A673 (cell line): ENCODE data around the gene OARD1. TPM values are rescaled to one million over a fixed set of nuclear protein-coding genes. Genes with fewer than 3 reads are reported as not detected.

ENCODE experiments used
- BruUV-seq: library from RNA; stranded (reverse); fragments of 400-500 nt; replicated peaks from 2 replicates; lab custom pipeline; 2021; lab: Mats Ljungman, UMichigan
- CTCF ChIA-PET: fragments of 300-600 bp; sonication (Branson Sonifier 250); formaldehyde crosslinking; loops from one replicate; lab custom pipeline; 2022; ENCODE audit warnings: antibody characterized with exemption; lab: Charles Lee
- POLR2A ChIA-PET: fragments of 300-600 bp; sonication (Branson Sonifier 250); formaldehyde crosslinking; loops from one replicate; lab custom pipeline; 2022; ENCODE audit warnings: antibody characterized with exemption; ENCODE audit not compliant: low non-redundant PET; lab: Charles Lee
- DNase-seq: peaks from one replicate; pipeline ENCODE4 v3.0.0-alpha.2; 2015; ENCODE audit warnings: low spot score
- H3K27ac ChIP-seq: fragments of 200-600 bp; sonication (generic); 2 replicates; pipeline ENCODE4 v1.5.1; 2016; ENCODE audit warnings: mixed run types, low read depth, mild to moderate bottlenecking, mixed read lengths, antibody characterized with exemption, low read length; ENCODE audit not compliant: poor library complexity, severe bottlenecking
- H3K27me3 ChIP-seq: fragments of 200-600 bp; sonication (generic); replicated peaks from 2 replicates; pipeline ENCODE4 v1.6.1; 2017; ENCODE audit warnings: mixed run types, low read depth, mild to moderate bottlenecking, mixed read lengths, antibody characterized with exemption, low read length; ENCODE audit not compliant: insufficient read depth, poor library complexity
- H3K36me3 ChIP-seq: fragments of 200-600 bp; sonication (generic); 2 replicates; pipeline ENCODE4 v1.6.1; 2016; ENCODE audit warnings: mixed run types, mild to moderate bottlenecking, mixed read lengths, antibody characterized with exemption, low read length; ENCODE audit not compliant: insufficient read depth, poor library complexity, severe bottlenecking
- H3K4me1 ChIP-seq: fragments of 200-600 bp; sonication (generic); 2 replicates; pipeline ENCODE4 v1.6.1; 2017; ENCODE audit warnings: mixed run types, mild to moderate bottlenecking, mixed read lengths, antibody characterized with exemption, low read length; ENCODE audit not compliant: insufficient read depth, poor library complexity, severe bottlenecking
- H3K4me3 ChIP-seq: fragments of 200-600 bp; sonication (generic); 2 replicates; pipeline ENCODE4 v1.5.1; 2016; ENCODE audit warnings: low read depth, mixed run types, mild to moderate bottlenecking, mixed read lengths, low read length; ENCODE audit not compliant: poor library complexity, severe bottlenecking
- H3K9me3 ChIP-seq: fragments of 200-600 bp; sonication (generic); 2 replicates; pipeline ENCODE4 v1.6.1; 2016; ENCODE audit warnings: mixed run types, low read depth, mild to moderate bottlenecking, mixed read lengths, antibody characterized with exemption, low read length; ENCODE audit not compliant: poor library complexity, severe bottlenecking
- CTCF ChIP-seq: fragments of 300-800, 200-600 bp; sonication (generic); conservative IDR thresholded peaks from 2 replicates; pipeline ENCODE4 v1.5.1; 2017; ENCODE audit warnings: low read depth, mild to moderate bottlenecking, antibody characterized with exemption, low read length, moderate library complexity, mixed read lengths
- EZH2 ChIP-seq: fragments of 200-600 bp; sonication (generic); IDR thresholded peaks from 2 replicates; pipeline ENCODE4 v1.6.1; 2017; ENCODE audit warnings: borderline replicate concordance, low read depth, mild to moderate bottlenecking, mixed read lengths, antibody characterized with exemption, low read length; ENCODE audit not compliant: poor library complexity, severe bottlenecking
- intact Hi-C: fragments of 100-400 bp; cut with micrococcal nuclease; formaldehyde crosslinking; loops from one replicate; pipeline ENCODE4 v1.10.0; 2022; ENCODE audit not compliant: unreplicated experiment
- total RNA-seq: library from RNA; stranded (reverse); gene quantifications from 2 replicates; pipeline ENCODE4 v1.2.3, GENCODE V29; 2021

Gene OARD1
- total RNA-seq, 1 experiment from 2014 or later, result 27.3 TPM

DNA sequence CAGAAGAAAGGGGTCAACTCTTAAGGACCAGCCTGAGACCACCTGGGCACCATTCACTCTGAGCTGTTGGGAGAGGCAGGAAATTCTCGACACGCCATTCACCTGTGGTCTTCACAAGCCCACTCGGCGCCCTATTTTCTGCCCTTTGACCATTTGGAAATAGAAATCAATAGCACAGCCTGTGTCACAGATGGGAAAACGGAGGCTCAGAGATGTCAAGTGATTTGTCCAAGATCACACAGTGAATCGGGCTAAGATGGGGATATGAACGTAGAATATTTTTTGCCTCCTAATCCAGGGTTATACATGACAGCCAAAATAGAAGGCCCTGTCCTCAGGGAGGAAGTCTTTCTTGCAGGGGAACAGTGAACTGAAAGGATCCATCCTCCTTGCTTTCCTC, 22.2 kb downstream of the OARD1 start:
- Histone ChIP-seq H3K4me3 (no peak overlapping the region), H3K27ac (no peak overlapping the region), H3K9me3 (no peaks in the 10 kb centered on the region), H3K27me3 (no peaks in the 10 kb centered on the region), H3K4me1 (peaks cover 4% of the 10 kb centered on the region), H3K36me3 (no peaks in the 10 kb centered on the region)
- TF ChIP-seq EZH2, result no peak
- TF ChIP-seq CTCF, result no peak
- POLR2A ChIA-PET, result no interaction called here
- no peak for DNase-seq
- CTCF ChIA-PET, result no interaction called here
- no TSS peak for BruUV-seq
- intact Hi-C loops, result no loop called here

DNA sequence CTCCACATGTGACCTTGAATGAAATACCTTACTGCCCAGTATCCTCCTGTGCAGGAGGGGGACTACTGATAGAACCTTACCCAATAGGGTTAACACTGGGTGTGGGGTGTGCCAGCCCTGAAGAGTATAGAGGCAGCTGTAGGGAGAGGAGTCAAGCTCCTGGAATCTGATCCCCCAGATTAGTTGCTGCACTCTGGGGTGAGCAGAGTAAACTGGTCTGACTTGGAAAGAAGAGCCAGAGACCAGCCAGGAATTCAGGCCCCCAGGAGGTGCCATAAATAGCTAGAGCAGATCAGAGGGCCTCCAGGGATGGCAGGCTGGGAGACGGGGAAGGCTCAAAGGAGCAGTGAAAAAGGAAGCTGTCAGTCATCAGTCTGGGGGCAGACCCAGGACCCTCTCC, 22.6 kb downstream of the OARD1 start:
- CTCF ChIA-PET, result no interaction called here
- H3K36me3 ChIP-seq, result no peaks in the 10 kb centered on the region
- TF ChIP-seq CTCF (no peak), EZH2 (no peak)
- H3K4me1 ChIP-seq, result peaks cover 4% of the 10 kb centered on the region
- no peak overlapping the region for H3K27ac ChIP-seq
- intact Hi-C loops, result no loop called here
- no TSS peak for BruUV-seq
- no peaks in the 10 kb centered on the region for H3K27me3 ChIP-seq
- H3K9me3 ChIP-seq, result no peaks in the 10 kb centered on the region
- no peak overlapping the region for H3K4me3 ChIP-seq
- no peak for DNase-seq
- POLR2A ChIA-PET, result no interaction called here

- no peak for TF ChIP-seq CTCF
- TF ChIP-seq EZH2, result no peak
- Histone ChIP-seq H3K27me3 (no peaks in the 10 kb centered on the region), H3K9me3 (no peaks in the 10 kb centered on the region), H3K36me3 (no peaks in the 10 kb centered on the region), H3K4me3 (no peak overlapping the region), H3K27ac (no peak overlapping the region), H3K4me1 (peaks cover 4% of the 10 kb centered on the region)
- CTCF ChIA-PET, result no interaction called here
- POLR2A ChIA-PET, result interaction anchor here (0.6 kb wide), 1 partner anchor 18 kb away, joined by 3 read pairs; no protein-coding TSS in a partner anchor
- no peak for DNase-seq
- intact Hi-C loops, result no loop called here
- no TSS peak for BruUV-seq
Observed at GRCh38 chr6:41047745-41048732, 24.1 kb downstream of the OARD1 start.
